HG03571 (cell line): ENCODE results near the gene TSNAXIP1.
"Not testable (repeated sequence)": the region's sequence is repeated elsewhere in the genome, so short reads cannot be mapped to it uniquely, and the experiment has no call there.

ENCODE experiments used
- ATAC-seq: cut with Tn5 transposase; IDR thresholded peaks from one replicate; pipeline ENCODE4 v1.9.1; 2021; ENCODE audit not compliant: unreplicated experiment

The TSNAXIP1 gene

DNA sequence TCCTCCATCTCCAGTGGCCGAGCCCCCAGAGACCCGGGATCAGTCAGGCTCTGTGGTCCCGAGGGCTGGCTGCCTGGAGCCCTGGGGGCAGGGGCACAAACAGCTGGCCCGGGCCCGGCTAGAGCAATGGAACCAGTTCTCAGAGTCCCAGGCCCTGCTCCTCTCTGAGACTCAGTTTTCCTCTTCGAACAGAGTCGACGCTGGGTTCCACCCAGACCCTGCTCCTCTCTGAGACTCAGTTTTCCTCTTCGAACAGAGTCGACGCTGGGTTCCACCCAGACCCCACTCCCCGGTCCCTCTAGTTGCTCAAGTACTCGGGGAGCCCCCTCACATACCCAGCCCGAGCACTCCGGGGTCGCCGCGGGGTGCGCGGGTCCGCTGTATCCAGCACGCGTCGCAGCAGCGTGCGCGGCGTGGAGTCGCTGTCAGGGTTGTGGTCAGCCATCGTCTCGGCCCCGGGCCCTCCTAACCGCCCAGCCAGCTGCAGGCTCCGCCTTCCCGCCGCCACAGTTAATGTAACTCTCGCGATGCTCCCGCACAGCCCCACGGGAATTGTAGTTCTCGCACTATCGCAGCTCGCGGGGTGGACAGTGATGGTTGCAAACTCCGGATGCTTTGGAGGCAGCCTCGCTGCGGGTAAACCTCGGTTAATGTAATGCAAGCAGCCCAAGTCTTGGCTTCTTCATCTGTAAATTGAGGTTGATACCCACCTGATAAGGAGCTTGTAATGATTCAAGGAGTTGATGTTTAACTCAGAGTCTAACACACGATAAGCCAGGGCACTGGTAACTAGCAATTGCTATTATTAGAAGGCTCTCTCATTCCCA lies 26.9 kb downstream of the TSNAXIP1 start:
- ATAC-seq = peak; percentile 98

DNA sequence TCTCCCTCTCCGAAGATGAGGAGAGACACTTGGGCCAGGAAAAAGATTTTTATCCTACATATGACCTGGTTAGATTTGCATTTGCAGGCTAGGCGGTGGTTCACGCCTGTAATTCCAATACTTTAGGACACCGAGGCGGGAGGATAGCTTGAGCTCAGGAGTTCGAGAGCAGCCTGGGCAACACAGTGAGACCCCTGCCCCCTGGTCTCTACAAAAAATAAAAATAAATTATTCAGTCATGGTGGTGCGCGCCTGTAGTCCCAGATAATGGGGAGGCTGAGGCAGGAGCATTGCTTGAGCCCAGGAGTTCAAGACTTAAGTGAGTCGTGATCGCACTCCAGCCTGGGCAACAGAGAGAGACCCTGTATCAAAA lies 27.5 kb downstream of the TSNAXIP1 start:
- no peak for ATAC-seq

DNA sequence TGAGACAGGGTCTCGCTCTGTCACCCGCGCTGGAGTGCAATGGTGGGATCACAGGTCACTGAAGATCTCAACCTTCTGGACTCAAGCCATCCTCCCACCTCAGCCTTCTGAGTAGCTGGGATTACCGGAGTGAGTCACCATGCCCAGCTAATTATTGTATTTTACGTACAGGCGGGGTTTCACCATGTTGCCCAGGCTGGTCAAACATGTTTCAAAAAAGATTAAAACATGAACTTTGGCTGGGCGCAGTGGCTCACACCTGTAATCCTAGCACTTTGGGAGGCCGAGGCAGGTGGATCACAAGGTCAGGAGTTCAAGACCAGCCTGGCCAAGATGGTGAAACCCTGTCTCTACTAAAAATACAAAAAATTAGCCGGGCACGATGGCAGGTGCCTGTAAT lies 30.5 kb downstream of the TSNAXIP1 start:
- not testable (repeated sequence) for ATAC-seq

DNA sequence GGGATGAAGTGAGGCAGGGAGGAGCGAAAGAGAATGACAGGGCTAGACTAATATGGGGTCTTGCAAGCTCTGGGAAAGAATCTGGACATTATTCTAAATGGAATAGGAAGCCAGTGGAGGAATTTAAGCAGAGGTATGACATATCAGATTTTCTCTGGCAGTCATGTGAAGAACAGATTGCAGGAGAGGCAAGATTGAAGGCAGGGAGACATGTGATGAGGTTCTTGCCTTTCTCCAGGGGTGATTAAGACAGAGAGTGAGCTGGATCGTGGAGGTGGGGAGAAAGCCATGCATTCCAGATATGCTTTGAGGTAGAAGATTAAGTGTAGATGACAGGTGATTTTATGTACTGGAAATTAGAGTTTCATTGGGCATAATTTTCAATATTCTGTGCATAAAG lies 31.1 kb downstream of the TSNAXIP1 start:
- ATAC-seq = no peak

GRCh38 chr16:67841198-67841815 lies 34.6 kb downstream of the TSNAXIP1 start:
- ATAC-seq = no peak

GRCh38 chr16:67841816-67842508 lies 35.3 kb downstream of the TSNAXIP1 start, which contains the start of gene THAP11:
Gene THAP11, plus strand, starts transcription at chr16:67842320. Its CDS starts 235 bp downstream, at chr16:67842555.
- peak; percentile 38 for ATAC-seq

GRCh38 chr16:67842509-67843342 lies 36.0 kb downstream of the TSNAXIP1 start:
- peak; percentile 5 for ATAC-seq

GRCh38 chr16:67843343-67843765 lies 36.7 kb downstream of the TSNAXIP1 start:
- no peak for ATAC-seq

- ATAC-seq = no peak
Observed at GRCh38 chr16:67844497-67844896, 37.8 kb downstream of the TSNAXIP1 start.

- no peak for ATAC-seq
Observed at GRCh38 chr16:67845291-67846062, 38.8 kb downstream of the TSNAXIP1 start.

DNA sequence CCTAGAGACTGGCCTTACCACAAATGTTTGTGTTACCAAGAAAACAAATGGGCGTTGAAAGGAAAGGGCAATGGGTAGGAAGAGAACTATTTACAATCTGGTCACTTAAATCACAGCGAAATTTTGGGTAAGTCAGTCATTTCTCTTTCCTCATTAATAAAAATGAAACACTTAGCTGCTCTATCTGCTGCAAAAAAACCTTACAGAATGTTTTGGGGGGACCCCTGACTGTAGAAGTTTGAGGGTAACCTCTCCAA lies 39.3 kb downstream of the TSNAXIP1 start:
- no peak for ATAC-seq

DNA sequence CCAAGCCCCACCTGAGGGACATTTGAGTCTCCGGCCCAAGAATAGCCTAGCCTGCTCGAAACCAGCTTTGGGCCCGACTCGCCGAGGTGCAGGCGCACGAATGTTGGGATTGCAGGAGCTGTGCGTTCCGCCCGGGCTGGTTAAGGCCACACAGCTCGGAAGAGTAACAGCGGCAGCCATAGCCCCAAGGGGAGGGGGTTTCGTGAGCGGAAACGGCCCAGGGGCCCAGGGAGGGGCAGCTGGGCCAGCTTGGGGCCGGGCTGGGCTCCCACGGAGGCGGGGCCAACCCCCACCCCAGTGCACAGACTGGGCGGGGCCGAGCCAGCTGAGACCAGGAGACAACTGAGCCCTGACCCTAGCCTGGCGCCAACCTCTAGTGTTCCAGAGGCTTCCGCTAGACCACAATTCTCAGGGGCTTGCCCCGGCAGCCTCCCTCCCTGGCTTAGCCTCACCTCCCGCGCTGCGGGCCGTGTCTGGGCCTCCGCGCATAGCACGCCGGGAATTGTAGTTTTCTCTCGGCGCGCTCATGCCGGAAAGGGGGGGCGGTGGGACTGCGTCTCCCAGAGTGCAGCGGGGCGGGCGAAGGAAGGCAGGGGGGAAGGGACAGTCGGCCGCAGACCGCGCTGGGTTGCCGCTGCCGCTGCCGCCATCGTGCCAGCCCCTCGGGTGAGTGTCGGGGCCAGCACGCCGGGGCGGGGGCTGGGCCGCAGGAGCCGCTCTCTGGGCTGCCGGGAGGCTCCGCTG lies 39.8 kb downstream of the TSNAXIP1 start, which contains the start of gene NUTF2:
Gene NUTF2, plus strand, starts transcription at position 614 of the 744 bp plus-strand sequence. CDS start 18,198 bp downstream, outside the sequence.
- ATAC-seq = peak; percentile 54

- ATAC-seq = peak; percentile 25
Observed at GRCh38 chr16:67847064-67847861, 40.6 kb downstream of the TSNAXIP1 start, which contains the start of gene CENPT. Gene CENPT, minus strand, starts transcription at chr16:67847693. Its CDS starts 13,834 bp downstream, at chr16:67833859.

DNA sequence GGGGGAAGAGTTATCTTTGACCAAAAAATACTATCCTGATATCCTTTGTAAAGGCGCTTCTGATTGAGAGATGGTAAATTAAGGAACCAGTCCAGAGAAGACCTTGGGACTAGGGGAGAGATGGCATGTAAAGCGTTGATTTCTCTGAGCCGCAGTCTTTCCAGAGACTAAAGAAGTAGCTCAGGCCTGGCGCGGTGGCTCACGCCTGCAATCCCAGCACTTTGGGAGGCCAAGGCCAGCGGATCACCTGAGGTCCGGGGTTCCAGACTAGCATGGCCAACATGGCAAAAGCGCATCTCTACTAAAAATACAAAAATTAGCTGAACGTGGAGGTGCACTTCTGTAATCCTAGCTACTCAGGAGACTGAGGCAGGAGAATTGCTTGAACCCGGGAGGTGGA lies 41.4 kb downstream of the TSNAXIP1 start:
- ATAC-seq = no peak

DNA sequence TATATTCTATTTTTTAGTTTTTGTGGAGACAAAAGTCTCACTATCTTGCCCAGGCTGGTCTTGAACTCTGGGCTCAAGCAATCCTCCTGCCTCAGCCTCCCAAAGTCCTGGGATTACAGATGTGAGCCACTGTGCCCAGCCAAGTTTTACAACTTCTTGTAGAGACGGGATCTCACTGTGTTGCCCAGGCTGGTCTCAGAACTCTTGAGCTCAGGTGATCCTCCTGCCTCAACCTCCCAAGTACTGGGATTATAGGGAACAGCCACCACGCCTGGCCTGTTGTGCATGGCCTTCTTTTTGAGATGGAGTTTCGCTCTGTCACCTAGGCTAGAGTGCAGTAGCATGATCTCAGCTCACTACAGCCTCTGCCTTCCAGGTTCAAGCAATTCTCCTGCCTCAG lies 47.0 kb downstream of the TSNAXIP1 start:
- no peak for ATAC-seq

DNA sequence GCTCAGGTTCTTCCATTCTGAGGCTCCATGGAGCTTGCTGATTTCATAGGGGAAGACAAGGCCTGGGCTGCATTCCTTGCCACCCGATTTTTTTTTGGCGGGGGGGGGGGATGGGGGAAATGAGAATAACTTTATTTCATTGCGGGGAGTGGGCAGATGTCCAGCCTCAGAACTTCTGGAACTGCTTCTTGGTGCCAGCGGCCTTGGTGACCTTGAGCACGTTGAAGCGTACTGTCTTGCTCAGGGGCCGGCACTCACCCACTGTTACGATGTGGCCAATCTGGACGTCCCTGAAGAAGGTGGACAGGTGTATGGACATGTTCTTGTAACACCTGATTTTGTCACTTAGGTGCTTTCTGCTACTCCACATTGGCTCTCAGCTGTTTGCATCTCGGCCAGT lies 49.1 kb downstream of the TSNAXIP1 start:
- ATAC-seq = no peak

DNA sequence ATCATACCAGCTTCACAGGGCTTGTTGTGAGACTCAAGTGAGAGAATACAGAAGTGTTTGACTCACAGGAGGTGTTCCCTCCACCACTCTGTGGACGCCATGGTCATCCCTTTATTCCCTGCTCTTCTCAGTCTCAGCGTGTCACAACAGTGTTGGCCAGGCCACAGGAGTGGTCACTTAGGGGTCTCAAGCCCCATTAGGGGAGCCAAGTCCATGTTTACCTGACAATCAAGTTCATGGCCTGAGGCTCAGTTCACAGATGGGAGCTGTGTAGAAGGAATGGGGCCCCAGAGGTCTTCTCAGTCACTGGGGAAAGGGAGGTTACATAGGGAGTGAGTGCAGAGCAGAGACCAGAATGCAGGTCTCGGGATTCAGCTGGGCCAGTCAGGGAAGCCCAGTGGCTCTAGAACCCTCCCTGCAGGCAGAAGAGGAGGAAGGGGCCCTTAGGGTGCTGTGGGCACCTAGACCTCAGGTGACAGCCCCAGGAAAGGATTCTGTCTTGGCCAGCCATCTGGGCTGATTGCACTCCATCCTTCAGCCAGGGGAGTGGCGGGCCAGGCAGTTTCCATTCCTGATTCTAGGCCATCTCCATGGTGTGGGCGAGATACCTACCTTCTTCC lies 50.3 kb downstream of the TSNAXIP1 start:
- no peak for ATAC-seq

DNA sequence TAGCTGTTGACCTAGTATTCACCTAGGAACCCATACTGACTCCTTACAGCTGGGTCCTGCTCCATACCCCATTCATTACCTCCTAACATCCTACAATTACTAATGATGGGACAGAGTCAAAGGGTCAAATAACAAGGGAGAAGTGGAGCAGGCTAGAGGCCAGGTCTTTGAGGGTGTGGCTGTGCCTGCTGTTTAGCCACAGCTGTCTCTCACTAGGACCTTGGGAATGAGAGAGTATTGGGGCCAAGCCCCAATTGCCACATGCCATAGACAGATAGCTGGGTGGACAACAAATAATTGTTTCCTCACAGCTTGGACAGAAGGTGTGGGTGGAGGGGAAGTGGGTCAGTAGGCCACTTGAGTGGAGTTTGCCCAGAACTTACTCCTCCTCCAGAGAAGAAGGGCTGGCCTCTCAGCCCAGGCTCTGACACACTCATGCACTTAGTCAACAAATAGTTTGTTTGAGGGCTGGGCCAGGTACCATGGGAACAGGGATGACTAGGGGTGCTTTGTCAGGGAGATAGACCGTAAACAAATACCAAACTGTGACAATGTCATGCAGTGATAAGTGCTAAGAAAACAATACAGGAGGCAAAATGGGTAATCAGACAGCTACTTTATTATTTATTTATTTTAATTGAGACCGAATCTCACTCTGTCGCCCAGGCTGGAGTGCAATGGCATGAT lies 51.0 kb downstream of the TSNAXIP1 start:
- no peak for ATAC-seq
